Measurements from ENCODE around the gene POLR3E. TPM values are rescaled to one million over a fixed set of nuclear protein-coding genes. Genes with fewer than 3 reads are reported as not detected.

POLR3E gene
- total and polyA plus RNA-seq, 2 experiments from 2014 or later, result 24.9 to 65.3 TPM

DNA sequence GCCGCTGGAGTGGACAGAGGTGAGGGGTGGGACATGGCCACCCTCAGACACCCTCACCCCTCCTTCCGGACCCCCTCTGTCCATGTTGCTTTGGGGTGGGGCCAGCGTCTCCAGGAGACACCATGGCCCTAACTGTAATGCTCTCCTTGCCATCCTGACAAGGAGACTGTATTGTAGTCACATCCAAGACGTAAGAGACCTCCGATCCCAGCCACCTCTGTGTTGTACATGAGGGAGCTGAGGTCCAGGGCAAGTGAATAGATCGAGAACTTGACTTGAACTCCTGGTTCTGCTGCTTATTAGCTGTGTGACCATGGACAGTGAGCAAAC lies 30.2 kb downstream of the POLR3E start:
- Histone ChIP-seq H3K27me3 (no peaks in the 10 kb centered on the region), H3K9me3 (ENCODE audit: low read depth) (no peaks in the 10 kb centered on the region), H3K36me3 (peaks cover 10% of the 10 kb centered on the region), H3K27ac (no peak overlapping the region), H3K4me1 (ENCODE audit: low read depth) (no peaks in the 10 kb centered on the region), H3K4me3 (no peak overlapping the region)
- TF ChIP-seq, protein P1, sequence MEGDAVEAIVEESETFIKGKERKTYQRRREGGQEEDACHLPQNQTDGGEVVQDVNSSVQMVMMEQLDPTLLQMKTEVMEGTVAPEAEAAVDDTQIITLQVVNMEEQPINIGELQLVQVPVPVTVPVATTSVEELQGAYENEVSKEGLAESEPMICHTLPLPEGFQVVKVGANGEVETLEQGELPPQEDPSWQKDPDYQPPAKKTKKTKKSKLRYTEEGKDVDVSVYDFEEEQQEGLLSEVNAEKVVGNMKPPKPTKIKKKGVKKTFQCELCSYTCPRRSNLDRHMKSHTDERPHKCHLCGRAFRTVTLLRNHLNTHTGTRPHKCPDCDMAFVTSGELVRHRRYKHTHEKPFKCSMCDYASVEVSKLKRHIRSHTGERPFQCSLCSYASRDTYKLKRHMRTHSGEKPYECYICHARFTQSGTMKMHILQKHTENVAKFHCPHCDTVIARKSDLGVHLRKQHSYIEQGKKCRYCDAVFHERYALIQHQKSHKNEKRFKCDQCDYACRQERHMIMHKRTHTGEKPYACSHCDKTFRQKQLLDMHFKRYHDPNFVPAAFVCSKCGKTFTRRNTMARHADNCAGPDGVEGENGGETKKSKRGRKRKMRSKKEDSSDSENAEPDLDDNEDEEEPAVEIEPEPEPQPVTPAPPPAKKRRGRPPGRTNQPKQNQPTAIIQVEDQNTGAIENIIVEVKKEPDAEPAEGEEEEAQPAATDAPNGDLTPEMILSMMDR (IDR thresholded peaks at IDR 0.05; ENCODE audit: low read depth, low read length), result no peak
- DNase-seq (ENCODE audit: low read depth in 1 of 2, low spot score in 1 of 2), result no peak

DNA sequence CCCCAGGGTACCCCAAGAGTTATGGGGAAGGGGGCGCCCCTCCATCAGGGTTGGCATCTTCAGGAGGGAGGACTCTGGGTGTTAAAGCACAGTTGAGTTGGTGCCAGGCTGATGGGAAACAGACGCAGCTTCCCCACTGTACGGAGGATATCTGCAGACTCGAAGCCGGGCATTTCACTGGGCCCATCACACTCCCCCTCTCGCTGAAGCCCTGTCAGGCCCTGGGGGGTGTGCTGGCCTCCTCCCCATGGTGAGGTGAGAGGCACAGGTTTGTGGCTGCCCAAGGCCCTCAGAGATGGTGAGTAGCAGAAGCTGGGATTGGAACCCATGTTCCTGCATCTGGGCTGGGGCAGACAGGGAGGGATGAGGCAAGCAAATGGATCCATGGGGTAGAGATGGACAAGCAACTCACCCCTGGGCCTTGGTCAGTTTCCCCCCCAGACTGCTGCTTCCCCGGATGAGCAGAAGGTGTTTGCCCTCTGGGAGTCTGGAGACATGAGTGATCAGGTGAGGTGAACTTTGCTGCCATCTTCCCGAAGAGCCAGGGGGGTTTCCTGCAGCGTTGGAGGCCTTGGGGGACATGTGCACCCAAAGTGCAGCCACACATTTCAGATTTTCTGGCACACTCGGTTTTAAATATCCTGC lies 31.0 kb downstream of the POLR3E start:
- H3K36me3 ChIP-seq, result peaks cover 10% of the 10 kb centered on the region

DNA sequence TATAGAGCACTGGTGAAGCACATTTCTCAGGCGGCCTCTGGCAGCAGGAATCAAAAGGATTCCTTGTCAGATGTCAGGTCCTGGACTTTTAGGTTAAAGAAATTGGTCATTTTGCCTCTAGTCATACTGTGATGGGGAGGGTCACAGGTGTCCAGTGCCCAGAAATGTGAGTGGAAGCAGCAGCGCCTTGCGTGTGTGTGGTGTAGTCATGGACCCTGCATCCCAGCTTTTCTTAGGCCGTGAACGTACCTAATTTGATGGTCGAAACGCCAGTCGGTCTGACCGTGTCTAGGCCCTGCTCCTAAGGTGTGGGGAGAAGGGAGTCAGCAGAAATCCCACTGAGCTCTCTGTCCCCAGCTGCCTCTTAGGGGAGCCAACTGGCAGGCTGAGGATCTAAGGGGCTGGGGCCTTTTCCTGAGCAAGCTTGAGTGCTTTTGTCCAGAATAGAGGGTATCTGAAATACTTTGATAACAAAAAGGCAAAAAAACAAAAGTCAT lies 32.0 kb downstream of the POLR3E start:
- Histone ChIP-seq H3K4me1 (ENCODE audit: low read depth) (no peaks in the 10 kb centered on the region), H3K9me3 (ENCODE audit: low read depth) (no peaks in the 10 kb centered on the region), H3K27ac (no peak overlapping the region), H3K27me3 (no peaks in the 10 kb centered on the region), H3K4me3 (no peak overlapping the region), H3K36me3 (peaks cover 18% of the 10 kb centered on the region)
- TF ChIP-seq, protein P1 (IDR thresholded peaks at IDR 0.05; ENCODE audit: low read depth, low read length), result no peak
- no peak for DNase-seq (ENCODE audit: low read depth in 1 of 2, low spot score in 1 of 2)

More for the DNA sequence above, 31.0 kb downstream of the POLR3E start:
- no peak for DNase-seq (ENCODE audit: low read depth in 1 of 2, low spot score in 1 of 2)
- H3K27me3 ChIP-seq, result no peaks in the 10 kb centered on the region
- TF ChIP-seq, protein P1 (IDR thresholded peaks at IDR 0.05; ENCODE audit: low read depth, low read length), result no peak
- no peak overlapping the region for H3K27ac ChIP-seq
- H3K4me3 ChIP-seq, result no peak overlapping the region
- no peaks in the 10 kb centered on the region for H3K9me3 ChIP-seq (ENCODE audit: low read depth)
- no peaks in the 10 kb centered on the region for H3K4me1 ChIP-seq (ENCODE audit: low read depth)

DNA sequence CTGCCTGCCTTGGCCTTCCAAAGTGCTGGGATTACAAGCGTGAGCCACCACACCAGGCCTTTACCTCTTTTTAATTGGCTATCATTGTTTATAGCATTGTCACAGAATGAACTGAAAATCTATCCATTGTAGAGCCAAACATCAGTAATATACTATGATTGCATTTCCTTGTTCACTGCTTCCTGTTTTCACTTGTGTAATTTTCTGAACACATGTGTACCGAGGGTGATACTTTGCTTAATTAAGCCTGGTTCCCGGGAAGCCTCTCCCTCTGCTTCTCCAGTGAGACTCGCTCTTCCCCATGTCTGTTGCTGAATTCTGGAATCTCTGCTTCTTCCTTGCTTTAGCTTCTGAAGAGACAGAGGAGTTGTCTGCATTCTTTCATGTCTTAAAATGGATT lies 33.1 kb downstream of the POLR3E start:
- no peak for DNase-seq (ENCODE audit: low read depth in 1 of 2, low spot score in 1 of 2)
- Histone ChIP-seq H3K4me1 (ENCODE audit: low read depth) (no peaks in the 10 kb centered on the region), H3K27me3 (no peaks in the 10 kb centered on the region), H3K36me3 (peaks cover 23% of the 10 kb centered on the region), H3K9me3 (ENCODE audit: low read depth) (no peaks in the 10 kb centered on the region), H3K27ac (no peak overlapping the region), H3K4me3 (no peak overlapping the region)
- TF ChIP-seq, protein P1 (IDR thresholded peaks at IDR 0.05; ENCODE audit: low read depth, low read length), result no peak

DNA sequence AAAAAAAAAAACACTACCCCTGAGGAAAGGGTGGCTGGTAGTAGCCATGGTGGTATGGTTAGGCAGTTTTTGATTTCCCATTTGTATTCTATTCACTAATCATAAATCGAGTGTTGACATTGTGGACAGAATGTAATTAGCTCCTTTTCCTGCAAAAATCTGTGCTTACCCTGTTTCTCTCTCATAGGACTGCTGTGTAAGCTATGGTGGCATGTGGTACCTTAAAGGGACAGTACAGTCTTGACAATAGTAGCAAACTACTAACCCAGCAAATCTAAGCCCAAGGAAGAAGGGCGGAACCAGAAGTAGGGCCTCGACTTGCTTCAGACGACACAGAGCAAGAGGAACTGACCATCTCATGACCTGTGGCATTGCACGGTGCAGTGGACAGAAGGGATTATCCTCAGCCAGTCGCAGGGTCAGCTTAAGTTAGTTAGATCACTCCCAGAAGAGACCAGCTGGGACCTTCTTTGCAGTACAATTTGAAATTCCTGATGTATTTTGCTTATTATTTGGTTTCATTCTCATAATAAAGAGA lies 36.3 kb downstream of the POLR3E start:
- H3K27me3 ChIP-seq, result no peaks in the 10 kb centered on the region
- no peak overlapping the region for H3K27ac ChIP-seq
- no peak overlapping the region for H3K4me3 ChIP-seq
- TF ChIP-seq, protein P1 (IDR thresholded peaks at IDR 0.05; ENCODE audit: low read depth, low read length), result no peak
- no peaks in the 10 kb centered on the region for H3K9me3 ChIP-seq (ENCODE audit: low read depth)
- peaks cover 13% of the 10 kb centered on the region for H3K36me3 ChIP-seq
- DNase-seq (ENCODE audit: low read depth in 1 of 2, low spot score in 1 of 2), result no peak
- no peaks in the 10 kb centered on the region for H3K4me1 ChIP-seq (ENCODE audit: low read depth)

All from cardiac muscle cell (in vitro differentiated cells and primary cell).